ENCODE results near the gene GPR141. TPM values are rescaled to one million over a fixed set of nuclear protein-coding genes. Genes with fewer than 3 reads are reported as not detected.

Gene GPR141
- total and polyA plus RNA-seq, 2 donors (not counting 1 experiment from before 2014, with no cell fraction given), result not detected

DNA sequence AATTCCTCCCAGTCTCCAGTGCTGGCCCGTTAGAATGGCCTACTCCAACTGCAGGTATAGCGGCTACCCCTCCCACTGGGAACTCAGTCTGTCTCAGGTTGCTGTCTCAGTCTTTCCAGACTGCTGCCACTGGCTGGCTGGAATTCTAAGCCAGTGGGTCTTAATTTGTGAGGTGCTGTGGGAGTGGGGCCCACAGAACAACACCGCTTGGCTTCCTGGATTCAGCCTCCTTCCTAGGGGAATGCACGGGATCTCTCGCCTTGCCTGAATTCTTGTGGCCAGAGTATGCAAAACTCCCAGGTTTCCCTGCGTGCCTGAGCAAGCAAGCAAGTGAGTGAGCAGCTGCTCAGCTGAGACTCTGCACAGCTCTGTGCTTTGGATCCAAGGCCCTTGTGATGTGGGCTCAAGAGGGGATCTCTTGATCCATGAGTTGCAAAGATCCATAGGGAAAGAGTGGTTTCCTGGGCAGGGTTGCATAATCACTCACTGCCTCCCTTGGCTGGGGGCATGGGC lies 41.5 kb upstream of the GPR141 start:
- H3K4me1 Mint-ChIP-seq, result peaks cover 3% of the 10 kb centered on the region
- peaks cover 11% of the 10 kb centered on the region for H3K9me3 Mint-ChIP-seq (ENCODE audit: insufficient read depth)
- Histone ChIP-seq H3K9ac (ENCODE audit: low read length) (no peak overlapping the region), H3K36me3 (replicated peaks in 1 of 2; ENCODE audit: control extremely low read depth in 1 of 2, control insufficient read depth in 1 of 2, extremely low read depth in 1 of 2, insufficient read depth in 2 of 2, low read length in 1 of 2) (no peaks in the 10 kb centered on the region), H3K27me3 (replicated peaks in 1 of 4; ENCODE audit: control extremely low read depth in 1 of 4, control insufficient read depth in 3 of 4, insufficient read depth in 4 of 4, low read length in 3 of 4) (peaks cover 0 to 15% (median 12%) of the 10 kb centered on the region in 4 experiments), H3K4me1 (ENCODE audit: control insufficient read depth in 2 of 2, insufficient read depth in 2 of 2, low read length in 2 of 2) (no peaks in the 10 kb centered on the region), H3K9me3 (ENCODE audit: control extremely low read depth in 1 of 3, control insufficient read depth in 2 of 3, insufficient read depth in 1 of 3, low read length in 2 of 3) (peaks cover 0 to 1% (median 0%) of the 10 kb centered on the region in 3 donors), H3K4me2 (replicated peaks; ENCODE audit: low read depth, low read length, poor library complexity, severe bottlenecking) (no peak overlapping the region), H4K20me1 (ENCODE audit: control insufficient read depth, insufficient read depth, low read length, poor library complexity, severe bottlenecking) (no peaks in the 10 kb centered on the region), H3K79me2 (ENCODE audit: control insufficient read depth, insufficient read depth, low read length) (no peaks in the 10 kb centered on the region), H3K4me3 (ENCODE audit: control extremely low read depth in 1 of 5, extremely low read depth in 1 of 5, insufficient read depth in 1 of 5, low read depth in 2 of 5, low read length in 4 of 5) (no peak overlapping the region), H2AFZ (ENCODE audit: insufficient read depth, low read depth, low read length, poor library complexity, severe bottlenecking) (no peak overlapping the region), H3K27ac (ENCODE audit: low read length in 2 of 2) (no peak overlapping the region)
- POLR2A ChIA-PET, result no interaction called here
- TF ChIP-seq EZH2 (IDR thresholded peaks at IDR 0.05; ENCODE audit: borderline replicate concordance, insufficient read depth, low read depth, low read length, poor library complexity, severe bottlenecking), result no peak
- TF ChIP-seq, protein P1, sequence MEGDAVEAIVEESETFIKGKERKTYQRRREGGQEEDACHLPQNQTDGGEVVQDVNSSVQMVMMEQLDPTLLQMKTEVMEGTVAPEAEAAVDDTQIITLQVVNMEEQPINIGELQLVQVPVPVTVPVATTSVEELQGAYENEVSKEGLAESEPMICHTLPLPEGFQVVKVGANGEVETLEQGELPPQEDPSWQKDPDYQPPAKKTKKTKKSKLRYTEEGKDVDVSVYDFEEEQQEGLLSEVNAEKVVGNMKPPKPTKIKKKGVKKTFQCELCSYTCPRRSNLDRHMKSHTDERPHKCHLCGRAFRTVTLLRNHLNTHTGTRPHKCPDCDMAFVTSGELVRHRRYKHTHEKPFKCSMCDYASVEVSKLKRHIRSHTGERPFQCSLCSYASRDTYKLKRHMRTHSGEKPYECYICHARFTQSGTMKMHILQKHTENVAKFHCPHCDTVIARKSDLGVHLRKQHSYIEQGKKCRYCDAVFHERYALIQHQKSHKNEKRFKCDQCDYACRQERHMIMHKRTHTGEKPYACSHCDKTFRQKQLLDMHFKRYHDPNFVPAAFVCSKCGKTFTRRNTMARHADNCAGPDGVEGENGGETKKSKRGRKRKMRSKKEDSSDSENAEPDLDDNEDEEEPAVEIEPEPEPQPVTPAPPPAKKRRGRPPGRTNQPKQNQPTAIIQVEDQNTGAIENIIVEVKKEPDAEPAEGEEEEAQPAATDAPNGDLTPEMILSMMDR (IDR thresholded peaks at IDR 0.05), result no peak
- ATAC-seq (ENCODE audit: low read depth) (no peak), DNase-seq (no peak)
- no peak overlapping the region for H3K4me3 Mint-ChIP-seq
- CTCF ChIA-PET, result no interaction called here
- no peak overlapping the region for H3K27ac Mint-ChIP-seq
- 80% methylated on average over 5 of the region's 6 CpGs for WGBS (ENCODE audit: insufficient coverage)
- H3K27me3 Mint-ChIP-seq, result peaks cover 38% of the 10 kb centered on the region
- intact Hi-C loops (cut with micrococcal nuclease), result no loop called here

DNA sequence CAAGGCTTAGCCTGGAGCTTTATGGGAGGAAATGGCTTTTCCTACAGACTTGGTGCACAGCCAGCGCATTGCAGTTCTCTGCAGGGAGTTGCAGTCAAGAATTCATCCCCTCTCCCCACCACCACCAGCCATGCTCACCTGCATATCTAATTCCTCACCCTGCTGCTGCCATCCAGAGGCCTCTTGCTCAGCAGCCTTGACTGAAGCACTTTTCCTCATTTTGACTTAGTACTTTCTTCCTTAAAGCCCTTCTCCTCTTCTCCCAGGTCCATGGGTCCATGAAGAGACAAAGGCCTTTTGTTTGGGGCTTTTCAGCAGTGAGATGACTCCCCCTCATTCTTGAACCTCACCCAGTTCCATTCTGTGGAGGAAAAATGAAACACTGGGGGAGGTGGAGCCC lies 39.7 kb upstream of the GPR141 start:
- ChIA-PET CTCF (no interaction called here), POLR2A (no interaction called here)
- Mint-ChIP-seq H3K4me1 (peaks cover 3% of the 10 kb centered on the region), H3K4me3 (no peak overlapping the region), H3K9me3 (ENCODE audit: insufficient read depth) (peaks cover 5% of the 10 kb centered on the region), H3K27me3 (peaks cover 29% of the 10 kb centered on the region), H3K27ac (no peak overlapping the region)
- ATAC-seq (ENCODE audit: low read depth) (no peak), DNase-seq (no peak)
- no peaks in the 10 kb centered on the region for H3K9me3 ChIP-seq (ENCODE audit: control extremely low read depth in 1 of 3, control insufficient read depth in 2 of 3, insufficient read depth in 1 of 3, low read length in 2 of 3)
- no peaks in the 10 kb centered on the region for H3K36me3 ChIP-seq (replicated peaks in 1 of 2; ENCODE audit: control extremely low read depth in 1 of 2, control insufficient read depth in 1 of 2, extremely low read depth in 1 of 2, insufficient read depth in 2 of 2, low read length in 1 of 2)
- peaks cover 0 to 15% (median 7%) of the 10 kb centered on the region in 4 experiments for H3K27me3 ChIP-seq (replicated peaks in 1 of 4; ENCODE audit: control extremely low read depth in 1 of 4, control insufficient read depth in 3 of 4, insufficient read depth in 4 of 4, low read length in 3 of 4)
- no peak overlapping the region for H3K4me2 ChIP-seq (replicated peaks; ENCODE audit: low read depth, low read length, poor library complexity, severe bottlenecking)
- TF ChIP-seq EZH2 (IDR thresholded peaks at IDR 0.05; ENCODE audit: borderline replicate concordance, insufficient read depth, low read depth, low read length, poor library complexity, severe bottlenecking), result no peak
- TF ChIP-seq, protein P1 (IDR thresholded peaks at IDR 0.05), result no peak
- 78% methylated on average over 1 of the region's 1 CpG for WGBS (ENCODE audit: insufficient coverage)
- no peaks in the 10 kb centered on the region for H4K20me1 ChIP-seq (ENCODE audit: control insufficient read depth, insufficient read depth, low read length, poor library complexity, severe bottlenecking)
- H3K4me3 ChIP-seq (ENCODE audit: control extremely low read depth in 1 of 5, extremely low read depth in 1 of 5, insufficient read depth in 1 of 5, low read depth in 2 of 5, low read length in 4 of 5), result no peak overlapping the region
- no peak overlapping the region for H3K27ac ChIP-seq (ENCODE audit: low read length in 2 of 2)
- H3K79me2 ChIP-seq (ENCODE audit: control insufficient read depth, insufficient read depth, low read length), result no peaks in the 10 kb centered on the region
- H3K4me1 ChIP-seq (ENCODE audit: control insufficient read depth in 2 of 2, insufficient read depth in 2 of 2, low read length in 2 of 2), result no peaks in the 10 kb centered on the region
- no peak overlapping the region for H3K9ac ChIP-seq (ENCODE audit: low read length)
- intact Hi-C loops (cut with micrococcal nuclease), result no loop called here
- no peak overlapping the region for H2AFZ ChIP-seq (ENCODE audit: insufficient read depth, low read depth, low read length, poor library complexity, severe bottlenecking)

All from B cell (primary cell).